GM18508 (cell line): ENCODE data around the gene CR1L.

Source experiments
- ATAC-seq: cut with Tn5 transposase; IDR thresholded peaks from one replicate; pipeline ENCODE4 v1.9.1; 2021; ENCODE audit warnings: moderate number of reproducible peaks; ENCODE audit not compliant: insufficient read depth, unreplicated experiment

CR1L gene

GRCh38 chr1:207742850-207743555, 98.1 kb downstream of the CR1L start:
- no peak for ATAC-seq

GRCh38 chr1:207744000-207744534, 99.1 kb downstream of the CR1L start:
- no peak for ATAC-seq

GRCh38 chr1:207745285-207745684, 100.4 kb downstream of the CR1L start:
- ATAC-seq = no peak

- no peak for ATAC-seq
Observed at GRCh38 chr1:207745839-207746767, 101.2 kb downstream of the CR1L start.

- no peak for ATAC-seq
Observed at GRCh38 chr1:207747627-207748492, 102.9 kb downstream of the CR1L start.

GRCh38 chr1:207748737-207749528, 104.0 kb downstream of the CR1L start:
- no peak for ATAC-seq

- ATAC-seq = no peak
Observed at GRCh38 chr1:207750631-207751305, 105.8 kb downstream of the CR1L start.

GRCh38 chr1:207751463-207751789, 106.5 kb downstream of the CR1L start:
- ATAC-seq = peak; percentile 2

GRCh38 chr1:207751790-207752455, 107.0 kb downstream of the CR1L start, which contains the start of gene CD46:
CD46 (plus strand) TSS chr1:207752054; CDS start chr1:207752213, 159 bp downstream.
- ATAC-seq = peak; percentile 72

- no peak for ATAC-seq
Observed at GRCh38 chr1:207752456-207752998, 107.6 kb downstream of the CR1L start.

- ATAC-seq = no peak
Observed at GRCh38 chr1:207753611-207754010, 108.7 kb downstream of the CR1L start.

- no peak for ATAC-seq
Observed at GRCh38 chr1:207754011-207754410, 109.1 kb downstream of the CR1L start.

GRCh38 chr1:207754974-207755700, 110.2 kb downstream of the CR1L start:
- ATAC-seq = no peak

- ATAC-seq = no peak
Observed at GRCh38 chr1:207755846-207756693, 111.1 kb downstream of the CR1L start.

GRCh38 chr1:207762622-207763021, 117.7 kb downstream of the CR1L start:
- ATAC-seq = no peak

- ATAC-seq = no peak
Observed at GRCh38 chr1:207763091-207763490, 118.2 kb downstream of the CR1L start.

- ATAC-seq = no peak
Observed at GRCh38 chr1:207763972-207764371, 119.0 kb downstream of the CR1L start.
